ENCODE measurements around the gene HDDC2.

GRCh38 chr6:125250511-125250910 is 51.3 kb downstream of the HDDC2 start:
- no peak for TF ChIP-seq CTCF (IDR thresholded peaks at IDR 0.05)
- TF ChIP-seq POLR2A (IDR thresholded peaks at IDR 0.05) = no peak

Measured in heart left ventricle (tissue), 13 donors.